ENCODE results near the gene KRTAP10-10.
"Not testable (repeated sequence)": the region's sequence is repeated elsewhere in the genome, so short reads cannot be mapped to it uniquely, and the experiment has no call there.

The KRTAP10-10 gene

GRCh38 chr21:44653656-44654575 is 16.8 kb downstream of the KRTAP10-10 start:
- DNase-seq = no peak

GRCh38 chr21:44654576-44655175 is 17.5 kb downstream of the KRTAP10-10 start, which contains the start of gene KRTAP12-4:
TSS of gene KRTAP12-4 (minus strand) at chr21:44654659. CDS start at chr21:44654614, 45 bp downstream.
- DNase-seq = no peak

GRCh38 chr21:44656868-44657267 is 19.7 kb downstream of the KRTAP10-10 start:
- DNase-seq = no peak

GRCh38 chr21:44657635-44658540 is 20.7 kb downstream of the KRTAP10-10 start, which contains the start of gene KRTAP12-3:
TSS of gene KRTAP12-3 (plus strand) at chr21:44657932. CDS start at chr21:44657980, 48 bp downstream.
- no peak for DNase-seq

- no peak for DNase-seq
These were observed 21.4 kb downstream of the KRTAP10-10 start for GRCh38 chr21:44658541-44658910.

- DNase-seq = no peak
These were observed 21.9 kb downstream of the KRTAP10-10 start for GRCh38 chr21:44658913-44659595.

- DNase-seq = not testable (repeated sequence)
These were observed 24.4 kb downstream of the KRTAP10-10 start for GRCh38 chr21:44661567-44661966.

GRCh38 chr21:44664691-44665090 is 27.5 kb downstream of the KRTAP10-10 start:
- DNase-seq = no peak

GRCh38 chr21:44666401-44667320 is 29.5 kb downstream of the KRTAP10-10 start, which contains the start of gene KRTAP12-2:
TSS of gene KRTAP12-2 (minus strand) at chr21:44666927. CDS start at chr21:44666886, 41 bp downstream.
- no peak for DNase-seq

GRCh38 chr21:44667612-44668011 is 30.5 kb downstream of the KRTAP10-10 start:
- no peak for DNase-seq

- DNase-seq = no peak
These were observed 33.7 kb downstream of the KRTAP10-10 start for GRCh38 chr21:44670642-44671432.

- DNase-seq = no peak
These were observed 34.8 kb downstream of the KRTAP10-10 start for GRCh38 chr21:44671911-44672310.

- no peak for DNase-seq
These were observed 40.7 kb downstream of the KRTAP10-10 start for GRCh38 chr21:44677881-44678280.

GRCh38 chr21:44681152-44681551 is 44.0 kb downstream of the KRTAP10-10 start:
- DNase-seq = no peak

GRCh38 chr21:44681861-44682579 is 44.9 kb downstream of the KRTAP10-10 start, which contains the start of gene KRTAP12-1:
TSS of gene KRTAP12-1 (minus strand) at chr21:44682163. CDS start at chr21:44682123, 40 bp downstream.
- DNase-seq = no peak

- no peak for DNase-seq
These were observed 45.5 kb downstream of the KRTAP10-10 start for GRCh38 chr21:44682580-44683151.

- DNase-seq = no peak
These were observed 46.9 kb downstream of the KRTAP10-10 start for GRCh38 chr21:44684077-44684476.

- no peak for DNase-seq
These were observed 47.3 kb downstream of the KRTAP10-10 start for GRCh38 chr21:44684483-44684882.

- not testable (repeated sequence) for DNase-seq
These were observed 47.9 kb downstream of the KRTAP10-10 start for GRCh38 chr21:44685050-44685449.
